Measurements from ENCODE around the gene EFCAB10. TPM values are rescaled to one million over a fixed set of nuclear protein-coding genes. Genes with fewer than 3 reads are reported as not detected.
A peak's percentile ranks its signal among the peaks of the same experiment; 100 is the strongest.

The EFCAB10 gene, protein sequence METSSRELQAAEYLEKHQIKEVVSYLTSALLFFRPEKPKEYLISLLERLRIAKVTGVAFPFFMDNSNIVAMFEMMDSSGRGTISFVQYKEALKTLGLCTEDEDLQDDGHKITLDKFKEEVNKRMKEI
- total RNA-seq (under 1 TPM in 1 of 2 experiments, not detected in 1; 0.47 TPM), polyA plus RNA-seq (not detected)

GRCh38 chr7:105581066-105581811 lies at the start of gene EFCAB10:
Gene EFCAB10, minus strand, starts transcription at chr7:105581493. Its CDS starts 30 bp downstream, at chr7:105581463.
- intact Hi-C loops (cut with micrococcal nuclease): no loop called here
- H3K9me3 Mint-ChIP-seq: peaks cover 0 to 13% (median 5%) of the 10 kb centered on the region in 8 donors
- peaks cover 0 to 2% of the 10 kb centered on the region in 2 donors for H3K36me3 Mint-ChIP-seq
- no peaks in the 10 kb centered on the region for H3K27me3 ChIP-seq (ENCODE audit: insufficient read depth, low read length)
- POLR2A ChIA-PET (ENCODE audit: partially characterized antibody): no interaction called here
- CTCF ChIA-PET (ENCODE audit: partially characterized antibody): interaction anchor here (0.6 kb wide), 1 partner anchor 550 kb away, joined by 3 read pairs; no protein-coding TSS in a partner anchor
- H3K4me3 ChIP-seq (ENCODE audit: low read length in 2 of 2): peak within 1 kb of the TSS in 1 of 2 donors; percentile 11
- DNase-seq: peak; percentile 14 to 50 (median 19)
- peak within 1 kb of the TSS in 2 of 7 donors; percentile 42 to 64 for H3K27ac Mint-ChIP-seq
- peak within 1 kb of the TSS; percentile 69 to 84 (median 76) for H3K4me3 Mint-ChIP-seq
- H3K27me3 Mint-ChIP-seq: peaks cover 0 to 2% of the 10 kb centered on the region in 2 donors
- H3K9me3 ChIP-seq (ENCODE audit: control insufficient read depth in 1 of 2, low read length in 2 of 2): no peaks in the 10 kb centered on the region
- no peaks in the 10 kb centered on the region for H3K36me3 ChIP-seq (ENCODE audit: insufficient read depth, low read length)
- H3K4me1 ChIP-seq (ENCODE audit: insufficient read depth, low read length): no peaks in the 10 kb centered on the region
- H3K4me1 Mint-ChIP-seq: peaks cover 0 to 8% (median 2%) of the 10 kb centered on the region in 4 donors
- H3K27ac ChIP-seq (ENCODE audit: low read depth, low read length): no peak within 1 kb of the TSS

- Histone ChIP-seq H3K27ac (ENCODE audit: low read depth, low read length) (no peak overlapping the region), H3K4me3 (ENCODE audit: low read length in 2 of 2) (no peak overlapping the region), H3K4me1 (ENCODE audit: insufficient read depth, low read length) (no peaks in the 10 kb centered on the region), H3K9me3 (ENCODE audit: control insufficient read depth in 1 of 2, low read length in 2 of 2) (no peaks in the 10 kb centered on the region), H3K27me3 (ENCODE audit: insufficient read depth, low read length) (no peaks in the 10 kb centered on the region), H3K36me3 (ENCODE audit: insufficient read depth, low read length) (peaks cover 35% of the 10 kb centered on the region)
- ChIA-PET CTCF (ENCODE audit: partially characterized antibody) (interaction anchor here (0.6 kb wide), 1 partner anchor 72 kb away, joined by 4 read pairs; no protein-coding TSS in a partner anchor), POLR2A (ENCODE audit: partially characterized antibody) (no interaction called here)
- no peak for DNase-seq
- Mint-ChIP-seq H3K4me3 (no peak overlapping the region), H3K9me3 (peaks cover 0 to 11% (median 4%) of the 10 kb centered on the region in 8 donors), H3K27me3 (no peaks in the 10 kb centered on the region), H3K27ac (no peak overlapping the region), H3K4me1 (peaks cover 0 to 2% (median 0%) of the 10 kb centered on the region in 4 donors), H3K36me3 (peaks cover 63 to 66% of the 10 kb centered on the region in 2 donors)
- intact Hi-C loops (cut with micrococcal nuclease): no loop called here
Measured at GRCh38 chr7:105625986-105626385, 44.7 kb upstream of the EFCAB10 start.

DNA sequence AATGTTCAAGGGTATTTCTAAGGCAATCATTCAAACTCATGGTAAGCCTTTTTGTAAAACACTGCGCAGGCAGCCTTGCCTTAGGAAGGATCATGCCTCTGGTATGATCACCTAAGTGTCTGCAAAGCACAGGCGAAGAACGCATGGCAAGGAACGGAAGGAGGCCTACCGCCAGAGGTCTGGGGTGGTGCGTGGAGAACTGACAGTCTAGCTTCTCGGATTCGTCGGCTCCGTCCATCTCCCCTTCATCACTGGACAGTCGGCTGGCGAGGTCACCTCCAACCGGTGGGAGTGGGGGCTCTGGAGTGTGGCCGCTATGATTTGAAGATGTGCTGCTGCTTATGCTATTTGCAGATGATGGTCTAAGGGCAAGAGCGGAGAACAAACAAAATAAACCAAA lies 42.6 kb upstream of the EFCAB10 start:
- POLR2A ChIA-PET (ENCODE audit: partially characterized antibody): no interaction called here
- no peaks in the 10 kb centered on the region for H3K4me1 ChIP-seq (ENCODE audit: insufficient read depth, low read length)
- H3K4me1 Mint-ChIP-seq: no peaks in the 10 kb centered on the region
- no peak overlapping the region for H3K27ac ChIP-seq (ENCODE audit: low read depth, low read length)
- H3K9me3 ChIP-seq (ENCODE audit: control insufficient read depth in 1 of 2, low read length in 2 of 2): no peaks in the 10 kb centered on the region
- no peak overlapping the region for H3K4me3 ChIP-seq (ENCODE audit: low read length in 2 of 2)
- DNase-seq: no peak
- no peaks in the 10 kb centered on the region for H3K27me3 Mint-ChIP-seq
- H3K36me3 Mint-ChIP-seq: peaks cover 58 to 67% of the 10 kb centered on the region in 2 donors
- no peak overlapping the region for H3K4me3 Mint-ChIP-seq
- peak overlapping the region in 1 of 7 donors; percentile 15 for H3K27ac Mint-ChIP-seq
- CTCF ChIA-PET (ENCODE audit: partially characterized antibody): no interaction called here
- intact Hi-C loops (cut with micrococcal nuclease): no loop called here
- no peaks in the 10 kb centered on the region for H3K27me3 ChIP-seq (ENCODE audit: insufficient read depth, low read length)
- H3K9me3 Mint-ChIP-seq: peaks cover 0 to 11% (median 4%) of the 10 kb centered on the region in 8 donors
- H3K36me3 ChIP-seq (ENCODE audit: insufficient read depth, low read length): peaks cover 43% of the 10 kb centered on the region

DNA sequence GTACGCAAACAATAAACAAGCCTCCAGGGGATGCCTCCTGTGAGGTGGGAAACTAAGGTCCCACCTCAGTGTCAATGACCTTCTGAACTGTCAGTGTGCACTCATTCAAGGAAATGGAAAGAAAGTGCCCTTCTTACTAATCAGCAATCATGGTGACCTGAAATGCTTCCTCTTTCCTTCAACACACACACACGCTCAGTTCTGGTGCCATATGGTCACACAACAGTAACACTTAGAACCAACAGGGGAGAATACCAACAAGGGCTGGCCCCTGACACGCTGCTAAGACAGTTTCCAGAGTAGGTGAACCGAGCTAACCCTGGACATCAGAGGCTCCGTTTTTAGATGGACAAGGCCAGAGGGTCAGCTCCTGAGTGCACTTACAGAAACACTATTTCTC lies 42.1 kb upstream of the EFCAB10 start:
- no peak overlapping the region for H3K4me3 ChIP-seq (ENCODE audit: low read length in 2 of 2)
- no peak overlapping the region for H3K27ac Mint-ChIP-seq
- H3K27me3 ChIP-seq (ENCODE audit: insufficient read depth, low read length): no peaks in the 10 kb centered on the region
- intact Hi-C loops (cut with micrococcal nuclease): no loop called here
- peaks cover 0 to 11% (median 4%) of the 10 kb centered on the region in 8 donors for H3K9me3 Mint-ChIP-seq
- no peaks in the 10 kb centered on the region for H3K9me3 ChIP-seq (ENCODE audit: control insufficient read depth in 1 of 2, low read length in 2 of 2)
- peaks cover 63 to 70% of the 10 kb centered on the region in 2 donors for H3K36me3 Mint-ChIP-seq
- H3K4me1 Mint-ChIP-seq: no peaks in the 10 kb centered on the region
- H3K27ac ChIP-seq (ENCODE audit: low read depth, low read length): no peak overlapping the region
- no peak for DNase-seq
- no peaks in the 10 kb centered on the region for H3K27me3 Mint-ChIP-seq
- H3K4me1 ChIP-seq (ENCODE audit: insufficient read depth, low read length): no peaks in the 10 kb centered on the region
- no peak overlapping the region for H3K4me3 Mint-ChIP-seq
- CTCF ChIA-PET (ENCODE audit: partially characterized antibody): no interaction called here
- POLR2A ChIA-PET (ENCODE audit: partially characterized antibody): no interaction called here
- peaks cover 48% of the 10 kb centered on the region for H3K36me3 ChIP-seq (ENCODE audit: insufficient read depth, low read length)

DNA sequence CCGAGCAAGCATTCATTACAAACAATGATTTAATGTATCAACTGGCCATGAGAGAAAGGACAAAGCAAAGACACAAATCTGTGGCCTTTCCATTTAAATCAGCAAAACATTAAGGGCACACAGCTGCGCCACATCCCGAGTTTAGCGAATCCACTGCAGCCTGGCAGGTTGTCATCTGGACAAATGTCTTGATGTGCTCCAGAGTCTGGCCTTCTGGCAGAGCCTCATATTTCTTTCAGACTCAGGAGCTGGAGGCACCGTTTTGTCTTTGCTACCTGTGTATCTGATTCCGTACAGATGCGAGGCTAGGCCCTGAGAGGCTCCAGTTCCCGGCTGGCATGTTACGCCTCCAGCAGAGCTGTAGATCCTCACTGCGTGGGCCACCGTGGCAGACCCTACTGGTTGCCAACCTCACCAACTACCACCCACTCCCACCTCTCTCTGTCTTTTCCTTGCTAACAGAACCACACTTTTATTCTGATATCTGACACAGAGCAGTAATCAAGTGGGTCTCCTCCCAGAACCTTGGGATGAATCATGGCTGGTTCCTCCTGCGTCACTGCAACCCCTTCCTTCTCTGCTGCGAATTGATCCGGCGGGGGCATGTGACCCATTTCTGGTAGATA lies 40.9 kb upstream of the EFCAB10 start:
- no peaks in the 10 kb centered on the region for H3K4me1 Mint-ChIP-seq
- Histone ChIP-seq H3K27ac (ENCODE audit: low read depth, low read length) (no peak overlapping the region), H3K9me3 (ENCODE audit: control insufficient read depth in 1 of 2, low read length in 2 of 2) (no peaks in the 10 kb centered on the region), H3K4me3 (ENCODE audit: low read length in 2 of 2) (no peak overlapping the region), H3K36me3 (ENCODE audit: insufficient read depth, low read length) (peaks cover 57% of the 10 kb centered on the region), H3K4me1 (ENCODE audit: insufficient read depth, low read length) (no peaks in the 10 kb centered on the region), H3K27me3 (ENCODE audit: insufficient read depth, low read length) (no peaks in the 10 kb centered on the region)
- intact Hi-C loops (cut with micrococcal nuclease): no loop called here
- no peaks in the 10 kb centered on the region for H3K27me3 Mint-ChIP-seq
- H3K9me3 Mint-ChIP-seq: peaks cover 0 to 11% (median 4%) of the 10 kb centered on the region in 8 donors
- DNase-seq: no peak
- peak overlapping the region in 1 of 7 donors; percentile 13 for H3K27ac Mint-ChIP-seq
- ChIA-PET CTCF (ENCODE audit: partially characterized antibody) (no interaction called here), POLR2A (ENCODE audit: partially characterized antibody) (no interaction called here)
- no peak overlapping the region for H3K4me3 Mint-ChIP-seq
- peaks cover 66 to 75% of the 10 kb centered on the region in 2 donors for H3K36me3 Mint-ChIP-seq

DNA sequence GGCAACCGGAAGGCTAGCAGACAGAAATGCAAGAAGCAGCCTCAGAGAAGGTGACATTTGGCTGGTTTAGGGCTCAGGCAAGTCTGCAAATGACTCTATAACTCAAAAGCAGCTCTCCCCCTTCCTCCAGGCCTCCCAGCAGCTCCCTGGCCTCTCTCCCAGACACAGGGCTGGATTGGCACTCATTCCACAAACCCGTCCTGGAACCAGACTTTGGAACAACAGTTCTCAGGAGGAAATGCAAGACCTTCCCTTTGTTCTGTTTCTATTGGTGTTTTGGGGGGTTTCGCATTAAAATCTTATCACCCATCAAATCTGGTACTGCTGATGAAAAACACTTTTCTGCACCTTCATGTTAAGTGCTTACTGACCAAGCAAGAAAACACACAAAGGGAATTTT lies 40.3 kb upstream of the EFCAB10 start:
- peak overlapping the region in 1 of 7 donors; percentile 13 for H3K27ac Mint-ChIP-seq
- H3K4me1 Mint-ChIP-seq: no peaks in the 10 kb centered on the region
- peaks cover 57% of the 10 kb centered on the region for H3K36me3 ChIP-seq (ENCODE audit: insufficient read depth, low read length)
- intact Hi-C loops (cut with micrococcal nuclease): no loop called here
- H3K27me3 Mint-ChIP-seq: no peaks in the 10 kb centered on the region
- no peak overlapping the region for H3K27ac ChIP-seq (ENCODE audit: low read depth, low read length)
- H3K4me3 ChIP-seq (ENCODE audit: low read length in 2 of 2): no peak overlapping the region
- H3K9me3 ChIP-seq (ENCODE audit: control insufficient read depth in 1 of 2, low read length in 2 of 2): no peaks in the 10 kb centered on the region
- H3K27me3 ChIP-seq (ENCODE audit: insufficient read depth, low read length): no peaks in the 10 kb centered on the region
- ChIA-PET POLR2A (ENCODE audit: partially characterized antibody) (no interaction called here), CTCF (ENCODE audit: partially characterized antibody) (no interaction called here)
- peaks cover 0 to 8% (median 3%) of the 10 kb centered on the region in 8 donors for H3K9me3 Mint-ChIP-seq
- H3K36me3 Mint-ChIP-seq: peaks cover 63 to 73% of the 10 kb centered on the region in 2 donors
- H3K4me3 Mint-ChIP-seq: no peak overlapping the region
- DNase-seq: no peak
- no peaks in the 10 kb centered on the region for H3K4me1 ChIP-seq (ENCODE audit: insufficient read depth, low read length)

DNA sequence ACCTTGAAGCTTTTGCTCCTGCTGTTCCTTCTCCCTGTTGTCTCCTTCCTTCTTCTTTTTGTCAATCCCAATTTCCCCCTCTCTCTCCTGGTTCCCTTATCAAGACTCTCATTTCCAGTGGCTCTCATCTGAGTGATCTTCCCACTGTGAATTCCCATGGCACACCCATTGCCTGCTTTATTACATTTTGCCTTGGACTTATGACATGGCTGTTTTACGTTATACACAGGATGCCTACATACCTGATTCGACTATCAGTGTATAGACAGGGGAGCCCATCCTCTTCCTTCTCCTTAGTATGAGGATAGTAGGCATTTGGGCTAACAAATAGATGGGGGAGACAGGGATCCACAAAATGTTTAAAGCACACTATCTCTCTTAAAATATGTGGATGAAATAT lies 39.9 kb upstream of the EFCAB10 start:
- no peaks in the 10 kb centered on the region for H3K27me3 Mint-ChIP-seq
- peaks cover 63 to 74% of the 10 kb centered on the region in 2 donors for H3K36me3 Mint-ChIP-seq
- H3K4me1 ChIP-seq (ENCODE audit: insufficient read depth, low read length): no peaks in the 10 kb centered on the region
- peaks cover 59% of the 10 kb centered on the region for H3K36me3 ChIP-seq (ENCODE audit: insufficient read depth, low read length)
- ChIA-PET CTCF (ENCODE audit: partially characterized antibody) (no interaction called here), POLR2A (ENCODE audit: partially characterized antibody) (no interaction called here)
- intact Hi-C loops (cut with micrococcal nuclease): no loop called here
- H3K4me3 Mint-ChIP-seq: no peak overlapping the region
- no peak overlapping the region for H3K27ac ChIP-seq (ENCODE audit: low read depth, low read length)
- peaks cover 0 to 3% (median 2%) of the 10 kb centered on the region in 8 donors for H3K9me3 Mint-ChIP-seq
- no peaks in the 10 kb centered on the region for H3K9me3 ChIP-seq (ENCODE audit: control insufficient read depth in 1 of 2, low read length in 2 of 2)
- H3K4me1 Mint-ChIP-seq: no peaks in the 10 kb centered on the region
- DNase-seq: no peak
- H3K27ac Mint-ChIP-seq: peak overlapping the region in 2 of 7 donors; percentile 31 to 36
- no peaks in the 10 kb centered on the region for H3K27me3 ChIP-seq (ENCODE audit: insufficient read depth, low read length)
- no peak overlapping the region for H3K4me3 ChIP-seq (ENCODE audit: low read length in 2 of 2)

Measured in CD4-positive, alpha-beta memory T cell (primary cell).